Muscle layer of duodenum (tissue), 2 donors: ENCODE data around the gene FRMD6.

Experiments used
- H3K27ac ChIP-seq: one replicate; pipeline ENCODE4 v1.7.0; 2013; ENCODE audit warnings: mild to moderate bottlenecking, low read length
- H3K27me3 ChIP-seq: one replicate; pipeline ENCODE4 v1.7.0; 2013; ENCODE audit warnings: low read depth, mild to moderate bottlenecking, control low read depth, low read length
- H3K36me3 ChIP-seq, 2 donors: one replicate each; pipeline ENCODE4 v1.7.0; 2013; ENCODE audit warnings: low read length in 2 of 2, control low read depth in 1 of 2, mild to moderate bottlenecking in 1 of 2; ENCODE audit not compliant: insufficient read depth in 2 of 2, control insufficient read depth in 1 of 2
- H3K4me1 ChIP-seq, 2 donors: one replicate each; pipeline ENCODE4 v1.7.0; 2013; ENCODE audit warnings: low read length in 2 of 2, mild to moderate bottlenecking in 2 of 2, control low read depth in 1 of 2, moderate library complexity in 1 of 2; ENCODE audit not compliant: insufficient read depth in 2 of 2, control insufficient read depth in 1 of 2
- H3K4me3 ChIP-seq, 2 donors: one replicate each; pipeline ENCODE4 v1.7.0; 2013; ENCODE audit warnings: low read length in 2 of 2, low read depth in 1 of 2, mild to moderate bottlenecking in 1 of 2
- H3K9me3 ChIP-seq, 2 donors: one replicate each; pipeline ENCODE4 v1.7.0; 2013; ENCODE audit warnings: low read length in 2 of 2, control low read depth in 1 of 2, mild to moderate bottlenecking in 1 of 2; ENCODE audit not compliant: control insufficient read depth in 1 of 2
- donor health status: healthy.

FRMD6 gene

GRCh38 chr14:51703787-51704186 is 52.1 kb downstream of the FRMD6 start:
- no peak overlapping the region for H3K27ac ChIP-seq

GRCh38 chr14:51704545-51704944 is 52.8 kb downstream of the FRMD6 start:
- H3K9me3 ChIP-seq: no peaks in the 10 kb centered on the region
- H3K36me3 ChIP-seq: peaks cover 35 to 46% of the 10 kb centered on the region in 2 donors

More at GRCh38 chr14:51703787-51704186, 52.1 kb downstream of the FRMD6 start:
- H3K4me1 ChIP-seq: no peaks in the 10 kb centered on the region
- no peaks in the 10 kb centered on the region for H3K27me3 ChIP-seq
- H3K9me3 ChIP-seq: no peaks in the 10 kb centered on the region
- H3K36me3 ChIP-seq: peaks cover 29 to 41% of the 10 kb centered on the region in 2 donors
- no peak overlapping the region for H3K4me3 ChIP-seq

GRCh38 chr14:51707327-51707726 is 55.6 kb downstream of the FRMD6 start:
- Histone ChIP-seq H3K36me3 (peaks cover 35 to 55% of the 10 kb centered on the region in 2 donors), H3K9me3 (no peaks in the 10 kb centered on the region), H3K4me3 (no peak overlapping the region), H3K27me3 (no peaks in the 10 kb centered on the region), H3K27ac (no peak overlapping the region), H3K4me1 (no peaks in the 10 kb centered on the region)

More at GRCh38 chr14:51704545-51704944, 52.8 kb downstream of the FRMD6 start:
- H3K4me3 ChIP-seq: no peak overlapping the region
- H3K27ac ChIP-seq: no peak overlapping the region
- no peaks in the 10 kb centered on the region for H3K4me1 ChIP-seq
- H3K27me3 ChIP-seq: no peaks in the 10 kb centered on the region

GRCh38 chr14:51711505-51711904 is 59.8 kb downstream of the FRMD6 start:
- Histone ChIP-seq H3K4me3 (no peak overlapping the region), H3K27ac (no peak overlapping the region), H3K9me3 (no peaks in the 10 kb centered on the region), H3K36me3 (peaks cover 14 to 35% of the 10 kb centered on the region in 2 donors), H3K4me1 (no peaks in the 10 kb centered on the region), H3K27me3 (no peaks in the 10 kb centered on the region)

- peaks cover 18 to 56% of the 10 kb centered on the region in 2 donors for H3K36me3 ChIP-seq
- no peak overlapping the region for H3K4me3 ChIP-seq
- H3K4me1 ChIP-seq: peaks cover 0 to 11% of the 10 kb centered on the region in 2 donors
Observed at GRCh38 chr14:51715250-51715649, 63.5 kb downstream of the FRMD6 start.

GRCh38 chr14:51715742-51716141 is 64.0 kb downstream of the FRMD6 start:
- Histone ChIP-seq H3K36me3 (peaks cover 19 to 61% of the 10 kb centered on the region in 2 donors), H3K4me1 (peaks cover 0 to 11% of the 10 kb centered on the region in 2 donors), H3K27ac (no peak overlapping the region), H3K27me3 (no peaks in the 10 kb centered on the region), H3K9me3 (no peaks in the 10 kb centered on the region), H3K4me3 (no peak overlapping the region)

More at GRCh38 chr14:51715250-51715649, 63.5 kb downstream of the FRMD6 start:
- no peak overlapping the region for H3K27ac ChIP-seq
- H3K9me3 ChIP-seq: no peaks in the 10 kb centered on the region
- H3K27me3 ChIP-seq: no peaks in the 10 kb centered on the region

- peaks cover 20 to 65% of the 10 kb centered on the region in 2 donors for H3K36me3 ChIP-seq
- H3K9me3 ChIP-seq: no peaks in the 10 kb centered on the region
- no peak overlapping the region for H3K4me3 ChIP-seq
- no peaks in the 10 kb centered on the region for H3K27me3 ChIP-seq
- H3K4me1 ChIP-seq: peaks cover 0 to 11% of the 10 kb centered on the region in 2 donors
- H3K27ac ChIP-seq: no peak overlapping the region
Observed at GRCh38 chr14:51716610-51717009, 64.9 kb downstream of the FRMD6 start.

- no peaks in the 10 kb centered on the region for H3K9me3 ChIP-seq
- no peak overlapping the region for H3K4me3 ChIP-seq
- H3K27me3 ChIP-seq: no peaks in the 10 kb centered on the region
- H3K4me1 ChIP-seq: peaks cover 0 to 11% of the 10 kb centered on the region in 2 donors
- no peak overlapping the region for H3K27ac ChIP-seq
- H3K36me3 ChIP-seq: peaks cover 27 to 66% of the 10 kb centered on the region in 2 donors
Observed at GRCh38 chr14:51717766-51718165, 66.1 kb downstream of the FRMD6 start.

- Histone ChIP-seq H3K4me1 (peaks cover 0 to 11% of the 10 kb centered on the region in 2 donors), H3K27me3 (no peaks in the 10 kb centered on the region), H3K4me3 (no peak overlapping the region), H3K9me3 (no peaks in the 10 kb centered on the region), H3K36me3 (peaks cover 36 to 79% of the 10 kb centered on the region in 2 donors), H3K27ac (no peak overlapping the region)
Observed at GRCh38 chr14:51719955-51720354, 68.2 kb downstream of the FRMD6 start.

- Histone ChIP-seq H3K27me3 (no peaks in the 10 kb centered on the region), H3K4me1 (no peaks in the 10 kb centered on the region), H3K4me3 (no peak overlapping the region), H3K36me3 (peaks cover 47 to 86% of the 10 kb centered on the region in 2 donors), H3K27ac (no peak overlapping the region), H3K9me3 (no peaks in the 10 kb centered on the region)
Observed at GRCh38 chr14:51723990-51724389, 72.3 kb downstream of the FRMD6 start.

GRCh38 chr14:51724650-51725049 is 72.9 kb downstream of the FRMD6 start:
- peaks cover 43 to 81% of the 10 kb centered on the region in 2 donors for H3K36me3 ChIP-seq
- no peak overlapping the region for H3K4me3 ChIP-seq
- H3K27me3 ChIP-seq: no peaks in the 10 kb centered on the region
- H3K4me1 ChIP-seq: no peaks in the 10 kb centered on the region
- H3K9me3 ChIP-seq: no peaks in the 10 kb centered on the region
- H3K27ac ChIP-seq: no peak overlapping the region

GRCh38 chr14:51725061-51725460 is 73.4 kb downstream of the FRMD6 start:
- H3K4me3 ChIP-seq: no peak overlapping the region
- peaks cover 39 to 77% of the 10 kb centered on the region in 2 donors for H3K36me3 ChIP-seq
- H3K27me3 ChIP-seq: no peaks in the 10 kb centered on the region
- H3K4me1 ChIP-seq: no peaks in the 10 kb centered on the region
- no peak overlapping the region for H3K27ac ChIP-seq
- H3K9me3 ChIP-seq: no peaks in the 10 kb centered on the region
